GM19238 (cell line): ENCODE measurements around the gene C2CD4A.
"Not testable (repeated sequence)": the region's sequence is repeated elsewhere in the genome, so short reads cannot be mapped to it uniquely, and the experiment has no call there.

Source experiments
- DNase-seq: peaks from one replicate; pipeline ENCODE4 v3.0.0; 2011; ENCODE audit warnings: low spot score; ENCODE audit not compliant: insufficient read length

C2CD4A gene, protein sequence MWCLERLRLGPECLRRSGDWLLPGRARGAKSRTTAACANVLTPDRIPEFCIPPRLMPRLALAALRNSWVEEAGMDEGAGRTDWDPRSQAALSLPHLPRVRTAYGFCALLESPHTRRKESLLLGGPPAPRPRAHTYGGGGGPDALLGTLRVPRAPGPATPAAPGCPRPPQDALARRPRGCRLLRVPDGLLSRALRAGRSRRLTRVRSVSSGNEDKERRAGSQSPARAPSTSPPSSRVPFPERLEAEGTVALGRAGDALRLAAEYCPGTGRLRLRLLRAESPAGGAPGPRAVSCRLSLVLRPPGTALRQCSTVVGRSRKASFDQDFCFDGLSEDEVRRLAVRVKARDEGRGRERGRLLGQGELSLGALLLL

DNA sequence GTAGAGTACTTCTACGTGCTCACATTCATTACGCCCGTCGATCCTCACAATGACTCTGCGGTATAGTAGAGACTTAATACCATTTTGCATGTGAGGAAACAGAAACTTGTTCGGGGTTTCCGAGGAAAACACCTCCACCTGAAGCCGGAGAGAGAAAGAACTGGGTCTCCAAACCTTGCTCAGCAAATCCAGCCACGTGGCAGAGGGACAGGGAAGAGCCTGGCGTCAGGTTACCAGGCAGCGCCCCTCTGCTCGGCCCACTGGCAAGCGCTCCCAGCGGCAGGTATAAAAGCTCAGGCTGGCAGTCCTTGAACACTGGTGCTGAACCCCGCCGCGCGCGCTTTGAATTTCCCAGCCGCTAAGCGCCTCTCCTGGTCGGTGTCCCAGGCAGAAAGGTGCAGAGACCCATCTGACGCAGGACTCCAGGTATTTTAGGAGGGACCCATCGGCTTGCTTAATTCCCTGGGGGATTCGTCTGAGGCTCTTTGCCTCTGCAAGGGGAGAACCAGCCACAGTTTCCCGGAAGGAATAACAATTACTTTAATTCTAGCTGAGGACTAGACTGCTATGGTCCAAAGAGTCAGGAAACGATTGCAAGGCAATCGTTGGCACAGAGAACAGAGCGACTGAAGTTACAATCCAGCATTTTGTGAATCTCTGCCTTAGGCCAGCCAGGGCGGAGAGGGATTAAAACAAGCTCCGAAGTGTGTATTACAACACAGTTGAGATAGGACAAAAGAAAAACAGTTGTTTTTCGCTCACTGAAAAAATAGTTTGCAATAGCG is at the start of gene C2CD4A:
Gene C2CD4A, plus strand, starts transcription at position 315 of the 785 bp plus-strand sequence. CDS start 637 bp downstream, outside the sequence.
- no peak for DNase-seq

DNA sequence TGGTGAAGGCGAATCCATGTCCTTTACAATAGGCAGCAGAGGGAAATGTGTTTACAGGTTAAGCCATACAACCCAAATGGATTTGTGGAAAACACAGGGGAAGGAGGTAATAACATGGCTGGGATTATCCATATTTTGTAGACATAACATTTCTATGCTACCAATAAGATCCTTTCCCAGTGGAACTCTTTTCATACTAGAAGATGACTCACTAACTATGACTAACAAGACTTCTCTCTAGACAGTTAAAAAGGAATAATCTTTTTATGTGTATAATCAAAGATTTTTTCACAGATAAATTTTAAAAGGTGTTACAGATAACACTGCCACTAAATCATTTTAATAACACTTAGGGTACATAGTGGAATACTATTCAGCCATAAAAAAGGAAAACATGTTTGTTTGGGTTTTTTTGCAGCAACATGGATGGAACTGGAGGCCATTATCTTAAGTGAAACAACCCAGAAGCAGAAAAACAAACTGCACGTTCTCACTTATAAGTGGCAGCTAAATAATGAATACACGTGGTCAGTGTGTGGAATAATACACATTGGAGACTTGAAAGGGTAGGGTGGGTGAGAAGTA is 46.1 kb upstream of the C2CD4A start:
- DNase-seq = no peak

DNA sequence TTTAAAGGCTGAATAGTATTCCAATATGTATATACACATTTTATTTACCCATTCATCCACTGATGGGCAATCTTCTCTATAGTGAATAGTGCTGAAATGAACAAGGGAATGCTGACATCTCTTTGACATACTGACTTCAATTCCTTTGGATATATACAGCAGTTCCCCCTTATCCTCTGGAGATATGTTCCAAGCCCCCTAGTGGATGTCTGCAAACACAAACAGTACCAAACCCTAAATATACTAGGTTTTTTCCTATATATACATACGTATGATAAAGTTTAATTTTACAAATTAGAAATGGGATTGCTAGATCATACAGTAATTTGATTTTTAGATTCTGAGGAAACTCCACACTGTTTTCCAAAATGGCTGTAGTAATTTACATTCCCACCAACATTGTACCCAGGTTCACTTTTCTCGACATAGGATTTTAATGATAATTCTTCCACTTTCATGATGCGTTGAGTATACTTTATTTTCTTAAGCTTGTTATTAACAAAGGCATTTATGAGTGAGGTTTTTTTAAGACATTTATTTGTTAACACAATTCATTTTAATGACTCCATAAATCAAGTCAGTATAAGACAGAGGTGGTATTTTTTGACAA is 44.7 kb upstream of the C2CD4A start:
- no peak for DNase-seq

DNA sequence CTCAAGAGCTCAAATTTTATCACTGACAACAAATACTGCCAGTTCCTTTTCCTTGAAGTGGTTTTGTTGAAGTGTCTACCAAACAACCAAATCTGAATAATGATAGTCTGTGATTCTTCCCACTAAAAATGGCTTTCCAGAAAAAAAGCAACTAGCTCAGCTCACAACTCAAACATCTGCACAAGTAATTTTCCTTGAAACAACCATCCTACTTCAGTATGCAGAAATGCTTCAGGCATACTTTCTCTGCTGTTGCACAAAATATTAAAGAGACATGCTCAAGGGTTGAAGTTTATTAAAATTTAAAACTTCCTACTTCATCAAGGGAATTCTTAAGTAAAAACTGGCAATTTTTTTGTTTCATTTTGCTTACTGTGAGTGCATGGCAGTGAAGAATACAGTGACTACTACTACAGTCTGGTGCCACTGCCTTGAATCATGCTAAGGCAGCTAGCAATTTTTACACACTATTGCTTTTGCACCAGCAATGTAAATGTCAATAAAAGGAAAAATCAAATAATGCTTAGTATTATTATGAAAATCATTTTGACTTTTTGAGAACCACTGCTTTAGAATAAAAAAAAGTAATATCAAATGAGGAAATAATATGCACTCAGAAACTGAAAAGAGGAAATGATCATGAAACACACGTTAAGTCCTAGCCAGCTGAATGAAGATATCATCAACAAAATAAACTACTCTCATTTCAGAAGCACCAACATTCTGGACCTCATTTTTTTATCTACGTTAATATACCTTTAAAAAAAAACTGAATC is 40.1 kb upstream of the C2CD4A start:
- DNase-seq = no peak

DNA sequence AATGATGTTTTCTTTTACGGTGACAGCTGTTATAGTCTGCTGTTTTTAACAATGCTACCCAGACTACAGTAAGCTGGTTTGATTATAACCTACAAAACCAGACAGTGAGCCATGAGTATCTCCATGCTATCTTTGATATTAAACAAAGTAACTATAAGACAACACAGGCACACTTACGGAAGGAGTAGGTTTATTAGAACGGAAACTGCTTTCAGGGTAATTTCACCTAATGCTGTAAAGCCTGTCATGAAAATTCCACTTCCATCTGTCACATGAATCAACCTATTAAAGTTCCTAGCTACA is 39.6 kb upstream of the C2CD4A start:
- DNase-seq = no peak

DNA sequence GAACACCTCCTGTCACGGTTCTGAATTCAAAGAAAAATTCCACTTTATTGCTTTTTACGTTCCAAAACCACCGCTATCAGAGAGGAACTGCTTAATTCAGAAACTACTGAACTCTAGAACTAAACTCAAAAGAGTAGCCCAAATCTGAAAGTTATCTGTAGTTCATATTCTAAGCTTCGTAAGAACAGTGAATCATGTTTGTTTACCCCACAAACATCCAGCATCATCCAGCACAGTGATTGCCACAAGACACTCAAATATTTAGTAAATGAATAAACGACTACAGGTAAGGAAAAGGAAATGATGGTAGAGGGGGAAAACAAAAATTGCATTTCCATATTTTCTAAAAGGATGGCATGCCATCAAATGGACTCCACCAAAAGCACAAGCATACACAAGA is 38.9 kb upstream of the C2CD4A start:
- DNase-seq = no peak

DNA sequence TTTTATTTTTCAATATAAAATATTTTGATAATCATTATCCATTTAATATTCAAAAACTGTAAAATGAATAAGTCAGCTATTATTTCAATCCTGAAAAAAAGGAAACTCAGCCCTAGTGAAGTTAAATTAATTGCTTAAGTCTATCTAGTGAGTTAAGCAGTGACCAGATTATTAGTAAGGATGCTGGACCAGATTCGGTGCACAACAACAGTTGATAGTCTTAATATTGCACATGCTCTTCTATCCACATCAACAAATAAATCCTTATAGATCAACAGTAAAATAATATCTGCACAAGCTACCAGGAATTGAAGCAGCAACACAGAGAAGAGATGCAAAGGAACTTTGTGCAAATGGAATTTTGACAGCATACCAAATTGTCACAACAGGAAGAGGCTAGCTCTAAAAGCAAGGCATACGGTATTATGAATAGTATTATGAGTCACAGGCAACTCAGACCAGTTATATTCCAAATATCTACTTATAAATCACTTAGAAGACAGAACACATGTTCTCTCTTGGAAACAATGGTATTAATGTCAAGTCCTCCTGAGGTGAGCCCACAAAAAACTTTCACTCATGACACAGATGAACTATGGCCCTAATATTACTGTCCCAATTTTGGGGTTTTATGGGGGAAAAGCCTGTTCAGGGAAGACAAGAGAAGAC is 31.4 kb upstream of the C2CD4A start:
- no peak for DNase-seq

DNA sequence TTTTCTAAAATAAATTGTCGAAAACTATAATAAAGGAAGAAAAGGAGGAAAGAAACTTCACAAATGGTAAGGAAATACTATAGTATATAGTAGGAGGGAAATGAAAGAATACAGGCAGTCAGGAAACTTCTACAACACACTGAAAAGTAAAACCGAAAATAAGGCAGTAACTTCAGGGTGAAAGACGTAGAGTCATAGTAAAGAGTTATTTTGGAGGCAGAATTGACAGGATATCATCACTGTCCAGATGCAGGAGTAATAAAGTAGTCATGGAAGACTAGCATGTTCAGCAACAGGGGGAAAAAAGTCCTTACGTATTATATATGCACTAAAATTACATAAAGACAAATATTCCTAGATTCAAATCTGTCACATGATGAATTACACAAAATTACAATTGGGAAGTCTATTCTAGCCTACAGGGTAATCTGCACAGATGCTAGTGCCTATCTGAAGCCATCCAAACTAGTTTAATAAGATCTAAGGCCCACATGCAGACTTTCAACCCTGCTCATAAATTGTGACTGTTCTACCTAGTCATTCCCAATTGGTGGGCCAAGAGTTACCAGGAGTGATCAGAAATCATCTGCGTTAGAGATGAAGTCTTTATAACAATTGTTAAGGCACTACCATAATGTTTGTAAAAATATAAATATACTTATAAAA is 20.6 kb upstream of the C2CD4A start:
- DNase-seq = no peak

DNA sequence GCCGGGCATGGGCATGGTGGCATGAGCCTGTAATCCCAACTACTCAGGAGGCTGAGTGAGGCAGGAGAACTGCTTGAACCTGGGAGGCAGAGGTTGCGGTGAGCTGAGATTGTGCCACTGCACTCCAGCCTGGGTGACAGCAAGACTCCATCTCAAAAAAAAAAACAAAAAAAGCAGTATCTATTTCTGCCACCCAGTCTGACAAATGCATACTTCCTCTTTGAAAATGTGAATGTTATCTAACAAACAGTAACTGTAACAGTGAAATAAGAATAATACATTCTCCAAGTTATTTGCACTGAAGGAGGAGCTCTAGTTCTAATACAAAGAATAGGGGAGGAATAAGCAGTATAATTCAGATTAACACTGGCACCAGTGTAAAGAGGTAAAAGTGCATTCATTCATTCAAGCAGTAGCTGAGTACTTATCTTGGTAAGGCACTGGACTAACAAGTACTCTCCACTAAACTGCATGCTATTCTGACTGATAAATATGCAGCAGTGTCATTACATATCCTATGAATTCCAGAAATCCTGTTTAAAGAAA is 19.4 kb upstream of the C2CD4A start:
- no peak for DNase-seq

DNA sequence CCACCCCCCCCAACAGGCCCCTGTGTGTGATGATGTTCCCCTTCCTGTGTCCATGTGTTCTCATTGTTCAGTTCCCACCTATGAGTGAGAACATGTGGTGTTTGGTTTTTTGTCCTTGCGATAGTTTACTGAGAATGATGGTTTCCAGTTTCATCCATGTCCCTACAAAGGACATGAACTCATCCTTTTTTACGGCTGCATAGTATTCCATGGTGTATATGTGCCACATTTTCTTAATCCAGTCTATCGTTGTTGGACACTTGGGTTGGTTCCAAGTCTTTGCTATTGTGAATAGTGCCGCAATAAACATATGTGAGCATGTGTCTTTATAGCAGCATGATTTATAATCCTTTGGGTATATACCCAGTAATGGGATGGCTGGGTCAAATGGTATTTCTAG is 18.5 kb upstream of the C2CD4A start:
- not testable (repeated sequence) for DNase-seq

DNA sequence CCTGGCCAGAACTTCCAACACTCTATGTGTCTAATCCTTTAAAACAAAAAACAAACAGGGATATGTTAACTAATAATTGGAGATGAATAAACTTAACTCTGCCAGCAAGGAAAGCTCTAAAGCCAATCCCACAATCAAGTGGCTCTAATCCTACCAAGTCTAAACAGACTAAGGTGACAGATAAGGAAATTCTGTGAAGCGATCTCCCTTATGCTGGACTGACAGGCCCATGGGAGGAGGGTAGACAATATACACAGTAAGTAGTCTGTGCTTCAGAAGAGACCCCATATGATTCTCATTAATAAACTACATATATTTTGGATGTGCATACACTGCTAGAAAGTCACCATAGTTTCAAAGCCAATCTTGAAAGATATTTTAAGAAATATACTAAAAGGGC is 16.7 kb upstream of the C2CD4A start:
- no peak for DNase-seq

DNA sequence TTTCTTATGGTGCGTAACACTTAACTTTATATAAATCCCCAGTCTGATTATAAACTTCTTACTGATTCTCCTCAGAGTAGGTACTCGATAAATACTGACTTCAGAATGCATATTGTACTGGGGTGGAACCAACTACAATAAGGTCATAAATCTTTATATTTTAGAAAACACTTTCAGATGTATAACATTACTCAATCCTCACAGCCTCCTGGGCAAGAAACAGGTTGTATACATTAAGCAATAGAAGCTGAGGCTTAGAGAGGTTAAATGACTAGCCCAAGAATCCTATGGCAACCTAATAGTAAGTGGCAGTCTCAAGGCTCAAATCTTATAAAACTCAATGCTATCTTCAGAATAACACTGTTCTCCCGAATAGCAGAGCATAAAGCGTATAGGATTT is 15.6 kb upstream of the C2CD4A start:
- DNase-seq = no peak

DNA sequence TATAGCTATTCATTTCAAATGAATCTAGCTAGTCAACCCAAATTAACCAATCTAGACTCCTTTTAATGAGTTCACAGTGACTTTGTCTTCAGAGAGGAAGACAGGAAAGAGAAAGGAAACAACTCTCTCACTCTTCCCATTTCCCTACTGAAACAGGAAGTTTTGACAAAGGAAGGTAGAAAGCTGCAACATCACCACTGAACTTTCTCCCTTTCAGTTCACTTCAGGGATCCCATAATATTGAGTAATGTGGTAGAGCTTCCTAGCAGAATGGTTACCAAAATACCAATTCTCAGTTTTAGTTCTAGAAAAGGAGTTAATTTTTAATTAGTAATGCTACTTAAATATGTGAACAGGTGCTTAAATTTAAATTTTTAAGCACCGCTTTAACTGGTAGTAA is 14.1 kb upstream of the C2CD4A start:
- DNase-seq = no peak

DNA sequence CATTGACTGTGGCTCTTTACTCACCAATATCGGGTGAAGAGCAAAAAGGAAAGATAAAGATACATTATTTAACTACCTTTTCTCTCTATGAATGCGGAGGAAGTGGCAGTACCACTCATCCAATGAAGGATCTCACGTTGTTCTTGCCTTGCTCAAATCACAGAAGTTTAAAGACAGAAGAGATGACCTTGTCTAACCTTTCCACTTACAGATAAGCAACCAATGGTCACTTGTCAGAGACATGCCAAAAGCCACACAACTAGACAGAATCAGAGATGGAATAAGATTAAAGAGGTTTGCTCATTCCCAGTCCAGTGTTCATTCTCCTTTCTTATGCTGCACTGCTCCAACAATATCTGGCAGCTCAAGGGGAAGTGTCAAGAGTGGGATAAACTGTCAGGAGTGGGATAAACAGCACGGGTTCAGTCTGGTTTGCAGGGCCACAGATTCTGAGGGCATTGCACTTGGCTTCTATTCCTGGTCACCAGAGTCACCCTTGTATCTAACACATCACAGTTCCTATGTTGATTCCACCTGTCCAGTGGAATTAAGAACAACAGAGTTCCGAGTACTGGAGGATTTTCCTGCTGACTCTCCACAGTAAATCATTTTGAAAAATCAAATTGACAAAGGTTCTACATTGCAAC is 13.2 kb upstream of the C2CD4A start:
- no peak for DNase-seq

DNA sequence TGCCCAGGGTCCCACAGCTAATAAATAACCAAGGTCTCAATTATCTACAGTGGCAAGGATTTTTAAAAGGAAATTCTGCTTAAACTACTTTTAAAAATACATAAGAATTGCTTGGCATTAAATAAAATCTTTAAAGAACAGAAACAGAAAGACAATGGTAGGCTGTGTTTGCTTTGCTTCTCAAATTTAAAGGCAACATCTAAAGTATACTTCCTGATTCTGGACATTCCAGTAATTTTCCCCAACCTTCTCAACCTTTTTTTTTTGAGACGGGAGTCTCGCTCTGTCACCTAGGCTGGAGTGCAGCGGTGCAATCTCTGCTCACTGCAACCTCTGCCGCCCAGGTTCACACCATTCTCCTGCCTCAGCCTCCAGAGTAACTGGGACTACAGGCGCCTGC is 11.8 kb upstream of the C2CD4A start:
- no peak for DNase-seq

DNA sequence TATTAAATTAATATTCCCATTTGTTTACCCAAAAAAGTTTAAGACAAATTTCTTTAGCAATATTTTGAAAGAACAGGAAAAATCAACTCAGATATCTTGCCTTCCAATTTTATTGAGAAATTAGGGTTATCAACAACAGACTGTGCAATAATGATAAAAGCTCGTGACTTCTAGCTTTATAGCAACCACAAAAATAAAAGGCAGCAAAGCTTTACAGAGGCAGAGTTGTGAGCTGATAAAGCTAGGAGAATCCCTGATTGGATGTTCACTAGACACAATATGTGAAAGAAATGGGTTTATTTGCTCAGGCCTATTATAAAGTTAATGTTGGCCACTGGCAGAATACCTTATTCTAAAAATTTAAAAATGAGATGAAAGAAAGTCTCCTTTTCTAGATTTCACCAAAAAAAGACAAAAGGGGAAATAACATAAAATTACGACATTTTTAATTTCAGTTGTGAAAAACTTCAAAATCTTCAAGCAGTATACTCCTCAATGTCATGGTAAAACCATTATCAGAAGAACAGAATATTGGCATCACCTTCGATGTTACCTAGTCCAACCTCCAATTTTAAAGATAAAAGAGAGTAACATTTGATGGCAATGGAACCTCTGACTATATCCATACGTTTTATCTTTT is 9.3 kb upstream of the C2CD4A start:
- no peak for DNase-seq

DNA sequence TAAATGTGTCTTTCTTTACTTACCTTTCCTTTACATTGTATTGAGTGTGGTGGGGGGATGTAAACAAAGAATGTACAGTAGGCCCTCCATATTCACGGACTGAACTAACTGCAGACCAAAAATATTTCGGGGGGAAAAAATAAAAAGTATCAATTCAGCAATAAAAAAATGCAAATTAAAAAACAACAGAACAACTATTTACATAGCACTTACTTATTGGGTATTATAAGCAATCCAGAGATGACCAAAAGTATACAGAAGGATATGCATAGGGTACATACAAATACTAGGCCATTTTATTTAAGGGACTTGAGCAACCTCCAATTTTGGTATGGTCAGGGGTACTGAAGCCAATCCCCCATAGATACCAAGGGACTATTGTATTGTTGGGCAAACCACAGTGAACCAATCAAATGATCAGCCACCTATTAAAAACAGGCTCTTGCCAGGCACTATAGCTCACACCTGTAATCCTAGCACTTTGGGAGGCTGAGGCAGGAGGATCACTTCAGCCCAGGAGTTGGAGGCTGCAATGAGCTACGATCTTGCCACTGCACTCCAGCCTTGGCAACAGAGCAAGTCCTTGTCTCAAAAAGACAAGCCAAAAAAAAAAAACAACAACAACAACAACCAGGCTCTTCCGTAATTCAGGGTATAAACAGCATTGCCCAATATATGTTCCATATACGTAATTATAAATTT is 8.3 kb upstream of the C2CD4A start:
- no peak for DNase-seq

DNA sequence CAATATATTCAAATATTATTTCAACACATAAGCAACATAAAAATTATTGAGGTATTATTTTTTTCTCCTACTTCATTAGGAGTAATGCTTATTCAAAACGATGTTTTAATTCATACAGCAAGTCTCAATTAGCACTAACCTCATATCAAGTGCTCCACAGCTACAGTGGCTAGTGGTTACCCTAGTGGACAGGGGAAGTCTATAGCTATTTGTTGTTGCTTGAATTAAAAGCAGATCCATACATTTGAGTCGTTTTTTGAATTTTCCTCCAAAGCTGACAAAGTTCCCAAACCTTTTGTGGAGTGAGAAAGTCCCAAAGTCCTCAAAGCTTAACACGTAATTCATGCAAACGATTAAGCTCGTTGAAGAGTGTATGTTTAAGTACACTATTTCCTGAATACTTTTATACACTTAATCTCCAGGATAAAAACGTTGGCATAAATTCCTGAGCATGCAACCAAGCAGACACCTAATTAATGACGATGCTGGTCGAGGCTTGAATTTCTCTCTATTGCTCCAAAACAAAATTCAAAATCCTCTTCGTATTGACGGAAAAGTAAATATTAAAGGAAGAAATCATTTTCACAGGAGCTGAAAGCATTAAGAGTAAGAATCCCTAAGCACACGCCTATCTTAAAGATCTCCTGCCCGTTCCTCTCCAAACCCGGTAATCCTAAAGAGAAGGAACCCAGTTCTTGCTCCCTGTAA is 7.5 kb upstream of the C2CD4A start:
- DNase-seq = no peak
